Right ventricle myocardium superior (tissue), 1 donor: ENCODE results near the gene GRM1. TPM values are rescaled to one million over a fixed set of nuclear protein-coding genes. Genes with fewer than 3 reads are reported as not detected.

Experiments used
- ATAC-seq: fragments of 200-7000 bp; cut with Tn5 transposase; one replicate; pipeline ENCODE4 v1.9.1; 2020; ENCODE audit warnings: mild to moderate bottlenecking; ENCODE audit not compliant: poor library complexity
- DNase-seq: peaks from one replicate; pipeline ENCODE4 v3.0.0-alpha.2; 2020
- intact Hi-C: fragments of 100-400 bp; cut with DNase I; formaldehyde crosslinking; loops from one replicate; pipeline ENCODE4 v1.11.2; 2022
- long read RNA-seq: library from polyadenylated mRNA; unstranded; transcript quantifications from one replicate; pipeline ENCODE4 v2.0.0, GENCODE V29; 2021
- total RNA-seq: library from RNA; stranded (reverse); fragmentation: NEBNext Ultra II Directional; extraction: Animal tissue kit (Norgen Biotek cat#: 25700); gene quantifications from one replicate; pipeline ENCODE4 v1.2.1, GENCODE V29; 2021
- donor health status: DM: no; HTN: yes; CAD: no; lungs with severe emphysema.

The GRM1 gene
- total RNA-seq = 2.2 TPM
- long read RNA-seq, partial matches to known transcripts = 0 of 4 reads
- long read RNA-seq, other reads (novel, unspliced or antisense) = 4 of 4 reads

DNA sequence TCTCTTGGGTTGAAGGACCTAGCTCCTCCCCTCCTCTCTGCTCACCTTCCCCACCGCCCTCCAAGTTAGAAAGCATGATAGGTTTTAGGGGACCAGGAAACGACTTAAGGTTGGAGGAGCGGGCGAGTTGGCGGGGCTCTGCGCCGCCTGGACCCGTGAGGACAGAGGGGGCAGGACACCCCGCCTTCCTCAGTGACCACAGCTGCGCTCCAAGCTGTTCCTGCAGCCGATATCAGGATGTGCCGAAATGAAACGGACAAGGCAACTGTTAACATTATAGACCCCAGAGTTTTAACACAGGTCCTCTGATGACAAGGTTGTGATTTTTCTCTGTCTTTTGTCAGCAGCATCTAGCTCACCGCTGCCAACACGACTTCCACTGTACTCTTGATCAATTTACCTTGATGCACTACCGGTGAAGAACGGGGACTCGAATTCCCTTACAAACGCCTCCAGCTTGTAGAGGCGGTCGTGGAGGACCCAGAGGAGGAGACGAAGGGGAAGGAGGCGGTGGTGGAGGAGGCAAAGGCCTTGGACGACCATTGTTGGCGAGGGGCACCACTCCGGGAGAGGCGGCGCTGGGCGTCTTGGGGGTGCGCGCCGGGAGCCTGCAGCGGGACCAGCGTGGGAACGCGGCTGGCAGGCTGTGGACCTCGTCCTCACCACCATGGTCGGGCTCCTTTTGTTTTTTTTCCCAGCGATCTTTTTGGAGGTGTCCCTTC is at the start of gene GRM1:
TSS of gene GRM1 (plus strand) at position 212 of the 722 bp plus-strand sequence. CDS start at position 668, 456 bp downstream.
- no peak for ATAC-seq
- intact Hi-C loops = no loop called here
- no peak for DNase-seq

DNA sequence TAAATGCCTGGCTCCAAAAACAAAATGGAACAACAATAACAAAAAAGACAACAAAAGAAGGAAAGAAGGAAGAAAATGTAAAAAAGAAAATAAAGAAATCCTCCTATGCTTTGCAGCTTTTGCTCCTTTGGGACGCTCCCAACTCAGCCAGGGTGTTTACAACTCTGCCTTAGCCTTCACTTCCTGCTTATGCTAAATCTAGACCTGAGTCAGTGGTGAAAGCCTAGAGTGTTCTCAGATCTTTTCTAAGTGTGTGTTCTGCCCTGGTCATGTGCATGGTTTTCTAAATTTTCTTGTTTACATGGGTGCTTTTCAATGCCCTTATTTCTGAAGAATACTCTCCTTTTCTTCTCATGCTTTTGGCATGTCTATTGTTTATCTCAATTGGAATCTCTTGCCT is 19.5 kb upstream of the GRM1 start:
- DNase-seq = no peak
- no peak for ATAC-seq

DNA sequence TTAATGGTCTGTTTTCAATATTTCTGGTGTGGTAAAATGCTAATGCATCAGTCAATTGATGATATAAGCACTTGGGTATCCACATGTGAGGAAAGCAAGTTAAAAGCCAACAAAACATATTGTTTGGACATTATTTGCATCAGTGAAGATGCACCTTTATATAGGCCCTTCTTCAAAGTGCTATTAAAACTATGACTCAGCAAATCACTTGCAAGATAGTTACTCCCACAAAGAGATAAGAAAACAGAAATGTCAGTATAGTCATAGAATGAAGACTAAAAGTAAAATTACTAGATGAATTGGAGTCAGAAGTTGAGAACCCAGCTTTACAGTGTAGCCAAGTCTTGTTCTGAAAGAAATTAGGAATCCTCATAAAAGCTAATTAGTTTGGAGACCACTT is 14.6 kb upstream of the GRM1 start:
- intact Hi-C loops = no loop called here
- DNase-seq = no peak
- no peak for ATAC-seq

More for the DNA sequence above, 19.5 kb upstream of the GRM1 start:
- intact Hi-C loops = no loop called here

DNA sequence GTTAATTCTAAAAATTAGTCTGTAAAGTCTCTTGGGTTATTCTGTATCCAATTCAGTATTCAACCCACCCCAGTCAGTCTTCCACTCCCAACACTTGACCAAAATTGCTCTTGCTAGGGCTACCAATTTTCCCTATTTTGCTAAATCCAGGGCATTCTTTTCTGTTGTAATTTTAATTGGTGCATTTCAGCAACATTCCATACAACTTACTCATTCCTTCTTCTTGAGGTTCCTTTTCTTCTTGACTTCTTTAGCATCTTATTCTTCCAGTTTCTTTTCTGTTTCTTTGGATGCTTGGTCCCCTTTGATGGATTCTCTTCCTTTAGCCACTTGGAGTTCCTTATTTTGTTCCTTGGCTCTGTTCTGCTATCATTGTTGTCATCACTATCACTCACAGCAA is 11.2 kb upstream of the GRM1 start:
- intact Hi-C loops = no loop called here
- ATAC-seq (no peak), DNase-seq (no peak)

DNA sequence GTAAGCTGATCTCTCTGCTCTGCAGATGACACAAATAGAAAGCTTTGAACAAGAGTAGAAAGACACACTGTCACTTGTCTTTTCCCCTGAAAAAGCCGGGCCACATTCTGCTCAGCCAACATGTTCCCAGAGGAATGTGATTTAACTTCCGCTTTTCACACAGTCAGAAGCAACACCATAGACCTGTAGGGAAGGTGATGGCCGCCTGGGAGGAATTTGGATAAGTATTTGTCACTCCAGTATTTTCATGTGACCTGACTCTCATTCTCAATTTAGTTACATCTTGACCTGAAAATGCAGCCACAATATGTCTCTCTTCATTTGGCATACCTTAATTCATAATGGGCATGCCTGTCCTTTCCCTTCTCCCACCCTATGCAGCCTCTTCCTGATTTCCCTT is 2.0 kb upstream of the GRM1 start:
- intact Hi-C loops = no loop called here
- DNase-seq (no peak), ATAC-seq (no peak)

DNA sequence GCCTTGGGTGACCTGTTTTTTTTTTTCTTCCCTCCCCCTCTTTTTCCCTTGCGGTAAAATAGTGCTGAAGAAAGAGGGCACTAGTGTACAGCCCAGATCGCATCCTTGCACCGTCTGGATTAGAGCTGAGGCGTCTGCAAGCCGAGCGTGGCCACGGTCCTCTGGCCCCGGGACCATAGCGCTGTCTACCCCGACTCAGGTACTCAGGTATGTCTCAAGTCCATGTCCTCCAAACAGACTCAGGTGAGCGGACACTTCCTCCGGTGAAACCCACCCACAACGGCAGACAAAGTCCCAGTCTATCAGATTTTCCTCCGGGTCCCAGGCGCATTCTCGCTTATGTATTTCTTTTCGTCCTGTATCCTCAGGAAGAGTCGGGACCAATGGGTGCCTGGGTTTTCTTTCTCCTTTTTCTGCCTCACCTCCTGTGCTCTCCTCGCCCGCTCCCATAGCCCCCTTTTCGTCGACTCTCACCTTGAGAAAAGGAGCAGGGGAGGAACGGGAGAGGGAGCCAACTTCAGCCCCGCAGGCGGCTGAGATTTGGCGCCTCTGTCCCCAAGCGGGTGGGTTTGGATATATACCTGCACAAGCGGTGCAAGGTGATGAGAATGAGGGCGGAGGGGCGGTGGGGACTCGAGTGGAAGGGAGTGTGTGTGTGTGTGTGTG is 1.1 kb upstream of the GRM1 start:
- DNase-seq (no peak), ATAC-seq (no peak)
- intact Hi-C loops = no loop called here

DNA sequence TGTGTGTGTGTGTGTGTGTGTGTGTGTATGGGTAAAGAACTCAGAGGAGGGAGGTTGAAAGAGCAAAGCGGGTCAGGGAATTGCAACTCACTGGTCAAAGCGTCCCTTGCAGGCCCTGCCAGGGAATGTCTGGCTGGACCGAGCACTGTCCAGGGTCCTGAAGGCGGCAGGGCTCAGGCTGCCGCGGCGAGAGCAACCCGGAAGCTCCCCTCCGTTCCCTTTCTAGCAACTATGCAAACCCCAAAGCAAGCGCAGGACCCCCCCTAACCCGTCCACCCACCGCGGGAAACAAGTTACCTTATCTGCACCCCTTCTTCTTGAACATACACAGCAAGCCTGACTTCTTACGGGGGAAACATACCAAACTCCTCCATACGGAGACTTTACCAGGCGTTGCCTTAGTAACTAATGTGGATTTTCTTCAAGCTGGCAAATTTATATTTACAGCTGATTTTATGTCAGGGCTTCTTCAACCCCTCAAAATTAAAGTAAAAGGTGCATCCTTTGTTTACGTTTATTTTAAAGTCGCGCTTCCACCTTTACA is 538 bp upstream of the GRM1 start:
- intact Hi-C loops = no loop called here
- ATAC-seq (peak; percentile 82), DNase-seq (peak; percentile 63)

DNA sequence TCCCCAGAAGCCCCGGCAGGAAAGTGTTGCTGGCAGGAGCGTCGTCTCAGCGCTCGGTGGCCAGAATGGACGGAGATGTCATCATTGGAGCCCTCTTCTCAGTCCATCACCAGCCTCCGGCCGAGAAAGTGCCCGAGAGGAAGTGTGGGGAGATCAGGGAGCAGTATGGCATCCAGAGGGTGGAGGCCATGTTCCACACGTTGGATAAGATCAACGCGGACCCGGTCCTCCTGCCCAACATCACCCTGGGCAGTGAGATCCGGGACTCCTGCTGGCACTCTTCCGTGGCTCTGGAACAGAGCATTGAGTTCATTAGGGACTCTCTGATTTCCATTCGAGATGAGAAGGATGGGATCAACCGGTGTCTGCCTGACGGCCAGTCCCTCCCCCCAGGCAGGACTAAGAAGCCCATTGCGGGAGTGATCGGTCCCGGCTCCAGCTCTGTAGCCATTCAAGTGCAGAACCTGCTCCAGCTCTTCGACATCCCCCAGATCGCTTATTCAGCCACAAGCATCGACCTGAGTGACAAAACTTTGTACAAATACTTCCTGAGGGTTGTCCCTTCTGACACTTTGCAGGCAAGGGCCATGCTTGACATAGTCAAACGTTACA is 817 bp downstream of the GRM1 start:
- intact Hi-C loops = no loop called here
- DNase-seq (no peak), ATAC-seq (no peak)

DNA sequence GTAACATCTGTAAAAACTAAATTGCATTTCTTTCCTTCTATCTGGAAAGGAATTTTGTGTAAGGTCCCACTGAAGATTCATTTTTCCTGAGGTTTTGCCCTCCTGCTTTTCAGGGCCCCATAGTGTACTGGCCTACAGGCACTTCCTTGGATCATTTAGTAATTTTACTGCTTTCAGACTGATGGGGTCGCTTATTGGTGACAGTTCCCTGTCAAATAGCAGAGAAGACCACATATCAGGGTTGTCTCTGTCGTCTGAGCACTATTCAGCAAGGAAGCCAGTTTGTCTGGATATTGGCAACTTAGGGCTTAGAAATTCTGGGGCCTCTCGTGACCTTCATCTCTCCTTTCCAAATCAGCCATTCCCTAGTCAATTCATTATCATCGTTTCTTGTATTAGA is 3.5 kb downstream of the GRM1 start:
- intact Hi-C loops = no loop called here
- no peak for DNase-seq
- no peak for ATAC-seq

DNA sequence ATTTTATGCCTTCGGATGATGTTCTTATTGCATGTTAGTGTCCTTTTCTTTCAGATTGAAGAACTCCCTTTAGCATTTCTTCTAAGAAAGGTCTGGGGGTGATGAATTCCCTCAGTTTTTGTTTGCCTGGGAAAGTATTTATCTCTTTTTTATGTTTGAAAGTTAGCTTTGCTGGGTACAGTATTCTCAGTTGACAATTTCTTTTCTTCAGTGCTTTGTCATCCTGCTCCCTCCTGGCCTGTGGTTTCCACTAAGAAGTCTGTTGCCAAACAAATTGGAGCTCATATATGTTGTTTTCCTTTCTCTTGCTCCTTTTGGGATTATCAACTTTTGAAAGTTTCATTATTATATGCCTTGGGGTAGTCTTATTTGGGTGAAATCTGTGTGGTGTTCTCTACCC is 11.5 kb downstream of the GRM1 start:
- DNase-seq (no peak), ATAC-seq (no peak)
- intact Hi-C loops = no loop called here

DNA sequence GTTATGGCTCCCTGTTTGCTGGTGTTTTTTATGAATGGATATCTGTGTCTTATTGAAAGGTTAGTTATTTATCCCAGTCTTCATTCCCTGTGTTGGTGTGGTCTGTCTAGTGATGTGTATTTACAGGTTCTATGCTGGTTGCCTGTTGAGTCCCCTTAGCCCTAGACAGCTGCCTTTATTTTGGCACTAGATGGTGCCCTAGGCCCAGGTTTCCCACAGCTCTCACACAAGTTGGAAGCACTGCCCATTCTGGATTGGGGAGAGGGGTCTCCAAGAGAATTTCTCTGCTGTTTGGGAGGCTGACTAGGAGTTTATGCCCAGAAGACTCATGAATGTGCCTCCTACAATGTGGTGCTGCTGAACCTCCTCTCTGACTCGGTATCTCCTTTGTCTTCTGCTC is 12.4 kb downstream of the GRM1 start:
- intact Hi-C loops = no loop called here
- DNase-seq (no peak), ATAC-seq (no peak)

DNA sequence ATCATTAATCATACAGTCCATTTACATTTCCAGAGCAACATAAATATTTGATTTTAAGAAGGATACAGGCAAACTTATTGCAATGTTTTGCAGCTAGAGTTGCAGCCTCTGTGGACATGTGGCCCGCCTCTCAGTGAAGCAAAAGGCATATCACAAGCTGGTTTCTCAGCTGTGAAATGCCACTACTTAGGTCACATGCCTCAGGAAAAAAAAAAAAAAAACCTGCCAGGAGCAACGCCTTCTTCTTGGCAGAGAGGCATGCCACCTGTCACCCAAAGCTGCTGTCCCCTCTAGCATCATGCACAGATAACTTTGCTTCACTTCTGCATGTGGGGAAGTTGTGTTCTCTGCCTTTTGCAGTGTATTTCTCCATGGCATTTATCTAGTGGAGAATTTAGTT is 18.5 kb downstream of the GRM1 start:
- intact Hi-C loops = no loop called here
- DNase-seq (no peak), ATAC-seq (no peak)

DNA sequence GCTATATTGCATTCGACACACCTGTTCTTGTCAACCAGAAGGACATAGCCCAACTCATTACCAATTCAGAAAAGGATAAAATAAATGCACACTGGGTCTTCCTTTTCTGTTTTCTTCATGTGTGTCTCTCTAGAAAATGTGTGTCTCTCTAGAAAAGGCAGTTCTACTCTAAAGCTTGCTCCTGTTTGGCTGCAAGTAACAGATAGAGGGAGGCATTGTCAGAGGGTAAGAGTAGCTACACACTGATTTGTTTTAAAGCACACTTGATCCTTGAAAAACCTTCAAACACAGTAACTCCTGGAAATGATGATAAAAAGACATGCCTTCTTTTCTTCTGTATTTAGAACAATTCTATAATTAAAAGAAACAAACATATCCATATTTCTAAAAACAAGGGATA is 21.3 kb downstream of the GRM1 start:
- ATAC-seq (no peak), DNase-seq (no peak)
- intact Hi-C loops = no loop called here

DNA sequence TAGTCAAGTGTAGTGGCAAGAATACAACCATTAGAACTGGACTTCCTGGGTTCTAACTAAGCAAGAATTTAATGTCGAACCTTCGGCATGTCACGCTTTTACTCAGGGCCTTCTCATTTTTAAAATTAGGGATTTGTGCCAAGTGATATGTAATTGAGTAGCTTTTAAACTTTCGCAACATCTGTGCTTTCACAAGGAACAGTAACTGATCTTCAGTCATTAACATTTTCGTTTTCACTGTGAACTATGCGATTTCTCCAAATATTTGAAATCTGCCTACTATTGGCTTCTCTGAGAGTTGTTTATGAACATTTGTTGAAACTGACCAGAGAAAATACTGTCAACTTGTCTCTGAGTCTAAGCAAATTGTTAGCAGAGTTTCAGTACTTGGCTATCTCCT is 27.6 kb downstream of the GRM1 start:
- no peak for ATAC-seq
- intact Hi-C loops = no loop called here
- DNase-seq = no peak

DNA sequence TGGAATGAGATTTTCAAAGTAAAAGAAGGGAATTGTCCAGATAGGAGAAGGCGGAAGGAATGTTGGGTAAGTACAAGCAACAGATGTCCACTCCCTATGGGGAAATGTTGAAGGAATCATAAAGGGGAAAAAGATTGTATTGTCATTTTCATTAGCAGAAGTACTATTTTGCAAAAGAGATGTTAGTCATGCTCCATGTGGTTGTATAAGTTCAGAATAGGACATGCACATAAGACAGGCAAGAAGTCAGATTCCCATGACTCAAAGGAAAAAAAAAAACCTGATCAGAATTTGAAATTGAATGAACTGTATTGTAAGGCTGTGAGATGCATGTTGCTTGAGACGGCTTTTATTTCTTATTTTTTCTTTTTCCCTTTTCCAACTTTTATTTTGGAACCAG is 36.8 kb downstream of the GRM1 start:
- DNase-seq (no peak), ATAC-seq (no peak)
- intact Hi-C loops = no loop called here

DNA sequence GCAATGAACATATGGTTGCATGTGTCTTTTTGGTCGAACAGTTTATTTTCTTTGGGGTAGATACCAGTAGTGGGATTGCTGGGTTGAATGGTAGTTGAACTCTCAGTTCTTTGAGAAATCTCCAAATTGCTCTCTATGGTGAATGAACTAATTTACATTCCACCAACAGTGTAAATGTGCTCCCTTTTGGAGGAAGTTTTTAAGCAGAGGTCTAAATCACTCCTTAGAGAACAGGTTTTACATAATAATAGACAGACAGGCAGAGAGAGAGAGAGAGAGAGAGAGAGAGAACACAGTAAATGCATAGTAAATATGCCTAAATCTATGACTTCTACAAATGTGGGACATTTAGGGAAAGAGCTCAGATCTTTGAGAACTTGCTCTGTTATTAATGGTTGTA is 37.6 kb downstream of the GRM1 start:
- ATAC-seq = no peak
- intact Hi-C loops = no loop called here
- DNase-seq = no peak

DNA sequence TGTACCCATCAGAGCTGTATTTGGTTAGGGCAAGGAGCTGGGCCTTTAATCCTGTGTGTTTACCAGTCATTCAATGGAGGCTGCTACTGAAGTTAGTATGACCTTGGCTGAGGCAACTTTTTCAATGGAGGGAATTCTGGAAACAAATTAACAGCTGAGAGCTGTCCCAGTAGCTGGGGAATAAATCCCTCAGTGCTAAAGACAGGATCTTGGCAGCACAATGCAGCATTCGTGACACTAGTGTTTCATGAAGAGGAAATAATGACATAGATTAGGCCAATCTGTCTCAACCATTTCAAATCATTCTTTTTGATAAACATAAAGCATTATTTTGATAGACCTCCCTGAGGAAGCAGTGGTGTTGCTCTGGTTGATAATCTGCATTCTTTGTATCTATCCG is 42.9 kb downstream of the GRM1 start:
- DNase-seq = no peak
- no peak for ATAC-seq
- intact Hi-C loops = no loop called here

DNA sequence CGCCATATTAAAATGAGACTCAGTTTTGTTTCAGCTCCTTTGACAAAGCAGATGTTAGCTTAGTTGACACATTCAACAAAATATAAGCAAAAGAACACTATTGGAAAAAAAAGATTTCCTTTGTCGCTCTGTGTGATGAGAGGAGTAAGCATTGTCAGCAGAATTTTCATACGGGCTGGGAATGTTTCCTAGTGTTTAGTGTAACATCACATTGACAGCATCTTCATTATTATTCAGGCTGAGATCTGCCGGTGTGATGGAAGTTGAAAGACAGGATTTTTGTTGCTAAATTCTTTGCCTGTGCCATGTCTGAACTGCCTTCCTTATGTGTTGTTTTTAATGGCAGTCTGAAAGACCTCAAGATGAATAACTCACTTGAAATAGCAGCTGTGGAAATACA is 49.1 kb downstream of the GRM1 start:
- intact Hi-C loops = no loop called here
- ATAC-seq = no peak
- DNase-seq = no peak

DNA sequence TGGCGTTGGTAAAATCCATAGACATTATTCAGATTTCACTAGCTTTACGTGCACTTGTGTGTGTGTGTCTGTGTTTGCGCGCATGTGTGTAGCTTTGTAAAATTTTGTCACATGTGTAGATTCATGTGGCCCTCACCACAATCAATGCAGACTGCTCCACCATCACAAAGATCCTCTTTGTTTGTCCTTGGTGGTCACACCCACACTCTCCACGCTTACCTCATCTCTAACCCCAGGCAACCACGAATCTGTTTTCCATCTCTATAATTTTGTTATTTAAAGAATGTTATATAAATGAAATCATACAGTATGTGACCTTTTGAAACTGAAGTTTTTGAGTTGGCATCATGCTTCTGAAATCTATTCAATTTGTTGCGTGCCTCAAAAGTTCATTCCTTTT is 58.5 kb downstream of the GRM1 start:
- intact Hi-C loops = no loop called here
- no peak for ATAC-seq

DNA sequence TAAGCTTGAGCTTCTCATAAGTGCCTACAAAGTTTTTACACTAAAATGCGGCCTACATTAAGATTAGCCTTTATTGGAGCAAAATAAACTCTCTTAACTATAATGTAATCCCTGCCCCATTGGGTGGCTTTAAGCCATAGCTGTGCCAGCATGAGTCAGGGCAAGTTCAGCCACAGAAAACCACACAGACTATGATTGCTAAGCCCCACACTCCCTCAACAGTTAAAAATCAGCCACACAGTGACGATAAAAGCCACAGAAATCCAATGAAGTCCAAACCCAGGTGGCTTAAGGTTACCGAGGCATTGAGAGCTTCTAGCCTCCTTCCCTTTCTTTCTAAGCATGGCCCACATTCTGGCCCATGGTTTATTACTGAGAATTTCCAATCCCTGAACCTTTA is 61.6 kb downstream of the GRM1 start:
- DNase-seq (no peak), ATAC-seq (no peak)
- intact Hi-C loops = no loop called here

More for the DNA sequence above, 58.5 kb downstream of the GRM1 start:
- DNase-seq = no peak
